HepG2 (cell line): ENCODE measurements around the gene MED20. TPM values are rescaled to one million over a fixed set of nuclear protein-coding genes. Genes with fewer than 3 reads are reported as not detected.

Experiments used
- ATAC-seq: fragments of 200-7000 bp; cut with Tn5 transposase; 3 replicates; pipeline ENCODE4 v1.9.1; 2020; ENCODE audit warnings: mild to moderate bottlenecking, moderate library complexity
- BruUV-seq: library from RNA; stranded (reverse); fragments of 400-500 nt; replicated peaks from 2 replicates; lab custom pipeline; 2021; lab: Mats Ljungman, UMichigan
- CTCF ChIA-PET: fragments of 300-600 bp; formaldehyde crosslinking; extraction: SDS; loops from one replicate; lab custom pipeline; 2021; ENCODE audit warnings: low total read pairs, inconsistent platforms, low intra/inter-chr PET ratio; lab: Yijun Ruan, JAX
- POLR2A ChIA-PET: fragments of 350-600 bp; sonication (Branson Sonifier 250); formaldehyde crosslinking; loops from one replicate; lab custom pipeline; 2020; ENCODE audit warnings: antibody characterized with exemption, inconsistent platforms; lab: Yijun Ruan, JAX
- DNase-seq: peaks from one replicate; pipeline ENCODE4 v3.0.0-alpha.2; 2015; ENCODE audit warnings: low spot score
- FAIRE-seq: peaks from 3 replicates; lab custom pipeline; 2011; peaks lifted over from hg19 to GRCh38; lab: Jason Lieb, UNC
- H2AFZ ChIP-seq: one replicate; pipeline ENCODE4 v1.6.1; 2011; ENCODE audit warnings: low read length, inconsistent platforms
- H3K27ac ChIP-seq: fragments of 300-600 bp; 3 replicates; pipeline ENCODE4 v1.8.0; 2011; ENCODE audit warnings: mixed run types, mild to moderate bottlenecking, mixed read lengths, low read length, inconsistent platforms; ENCODE audit not compliant: insufficient read depth; ENCODE audit errors: extremely low read length
- H3K27me3 ChIP-seq, 2 experiments: fragments of 200-600 bp in 1 of 2; 2 replicates in 1 of 2; 3 replicates in 1 of 2; pipeline versions ENCODE4 v1.6.0 to v1.8.0; 2011; ENCODE audit warnings: low read length in 2 of 2, mild to moderate bottlenecking in 2 of 2, moderate library complexity in 2 of 2, inconsistent platforms in 1 of 2; ENCODE audit not compliant: insufficient read depth in 2 of 2, control insufficient read depth in 1 of 2
- H3K36me3 ChIP-seq, 2 experiments: fragments of 200-600 bp in 1 of 2; replicated peaks in 1 of 2; 2 replicates in 1 of 2; 3 replicates in 1 of 2; pipeline versions ENCODE4 v1.5.1 to v1.8.0; 2011; ENCODE audit warnings: low read length in 2 of 2, inconsistent platforms in 1 of 2; ENCODE audit not compliant: insufficient read depth in 2 of 2, control insufficient read depth in 1 of 2
- H3K4me1 ChIP-seq: 2 replicates; pipeline ENCODE4 v1.5.1; 2012; ENCODE audit warnings: low read length, inconsistent platforms; ENCODE audit not compliant: insufficient read depth
- H3K4me2 ChIP-seq: 2 replicates; pipeline ENCODE4 v1.6.0; 2011; ENCODE audit warnings: low read depth, low read length, inconsistent platforms
- H3K4me3 ChIP-seq, 3 experiments: fragments of 200-600 bp in 1 of 3; sonication (generic), shearing (Covaris generic) in 1 of 3; replicated peaks in 1 of 3; 2 replicates each; pipeline ENCODE4 v1.5.1; 2011 to 2016; ENCODE audit warnings: low read length in 3 of 3, inconsistent platforms in 2 of 3, low read depth in 2 of 3, mild to moderate bottlenecking in 2 of 3, control low read depth in 1 of 3, mixed read lengths in 1 of 3; ENCODE audit not compliant: insufficient read depth in 1 of 3
- H3K79me2 ChIP-seq: one replicate; pipeline ENCODE4 v1.6.1; 2011; ENCODE audit warnings: low read length, inconsistent platforms; ENCODE audit not compliant: insufficient read depth
- H3K9ac ChIP-seq: 2 replicates; pipeline ENCODE4 v1.6.0; 2011; ENCODE audit warnings: mild to moderate bottlenecking, low read depth, low read length, inconsistent platforms; ENCODE audit not compliant: insufficient read depth
- H3K9me3 ChIP-seq: 2 replicates; pipeline ENCODE4 v1.5.1; 2012; ENCODE audit warnings: mild to moderate bottlenecking, low read length
- H4K20me1 ChIP-seq: 2 replicates; pipeline ENCODE4 v1.6.0; 2011; ENCODE audit warnings: inconsistent platforms, mild to moderate bottlenecking, low read length, moderate library complexity; ENCODE audit not compliant: insufficient read depth
- ATF4 ChIP-seq, 2 experiments: fragments of 450-650 bp in 1 of 2; sonication (generic) in 1 of 2; formaldehyde crosslinking; IDR thresholded peaks; 2 replicates each; pipeline versions ENCODE4 v1.5.0 to v1.8.0; 2020 to 2022; ENCODE audit warnings: mild to moderate bottlenecking in 1 of 2, missing genetic modification reagents in 1 of 2
- EHMT2 ChIP-seq: fragments of 200-600 bp; sonication (generic); IDR thresholded peaks from 2 replicates; pipeline ENCODE4 v1.7.0; 2017; ENCODE audit warnings: antibody characterized with exemption, low read depth, low read length, borderline replicate concordance
- FOXO4 ChIP-seq: sonication (generic); formaldehyde crosslinking; conservative IDR thresholded peaks from 2 replicates; pipeline ENCODE4 v1.8.1; 2023; ENCODE audit warnings: missing genetic modification reagents
- FOXP4 ChIP-seq: sonication (generic); formaldehyde crosslinking; IDR thresholded peaks from 2 replicates; pipeline ENCODE4 v1.4.0; 2020; ENCODE audit warnings: missing genetic modification reagents
- KMT2B ChIP-seq: IDR thresholded peaks from 2 replicates; pipeline ENCODE4 v1.6.1; 2016; ENCODE audit warnings: missing genetic modification reagents, missing compliant biosample characterization
- MAFF ChIP-seq: IDR thresholded peaks from 2 replicates; pipeline ENCODE4 v1.6.1; 2011; ENCODE audit warnings: low read depth, low read length, improper control_type of control experiment
- MAFK ChIP-seq, 2 experiments: IDR thresholded peaks in 1 of 2; conservative IDR thresholded peaks in 1 of 2; 2 replicates each; pipeline ENCODE4 v1.6.1; 2011; ENCODE audit warnings: improper control_type of control experiment in 2 of 2, low read length in 2 of 2
- NFE2L2 ChIP-seq: fragments of 150-350 bp; IDR thresholded peaks from 2 replicates; pipeline ENCODE4 v1.6.1; 2014; ENCODE audit warnings: low read length
- NFYB ChIP-seq: sonication (generic); formaldehyde crosslinking; IDR thresholded peaks from 2 replicates; pipeline ENCODE4 v1.4.0; 2020; ENCODE audit warnings: missing genetic modification reagents
- PHF20 ChIP-seq: sonication (generic); formaldehyde crosslinking; IDR thresholded peaks from 2 replicates; pipeline ENCODE4 v1.5.0; 2020; ENCODE audit warnings: mild to moderate bottlenecking, missing genetic modification reagents
- RCOR2 ChIP-seq: IDR thresholded peaks from 2 replicates; pipeline ENCODE4 v1.6.1; 2016; ENCODE audit warnings: missing biosample characterization, missing genetic modification reagents
- SOX5 ChIP-seq: IDR thresholded peaks from 2 replicates; pipeline ENCODE4 v1.6.1; 2016; ENCODE audit warnings: borderline replicate concordance
- TCF7 ChIP-seq: sonication (generic); IDR thresholded peaks from 2 replicates; pipeline ENCODE4 v1.6.1; 2016; ENCODE audit warnings: antibody characterized with exemption, low read depth
- TOPORS ChIP-seq: sonication (generic); formaldehyde crosslinking; IDR thresholded peaks from 2 replicates; pipeline ENCODE4 v1.8.0; 2023; ENCODE audit warnings: mild to moderate bottlenecking, missing genetic modification reagents
- ZNF292 ChIP-seq: sonication (generic); formaldehyde crosslinking; IDR thresholded peaks from 2 replicates; pipeline ENCODE4 v1.8.1; 2022; ENCODE audit warnings: mild to moderate bottlenecking, low read depth, missing genetic modification reagents, borderline replicate concordance
- ZNF616 ChIP-seq: sonication (generic); formaldehyde crosslinking; IDR thresholded peaks from 2 replicates; pipeline ENCODE4 v1.5.0; 2020; ENCODE audit warnings: low read depth, mild to moderate bottlenecking, missing genetic modification reagents
- ZNF7 ChIP-seq: IDR thresholded peaks from 2 replicates; pipeline ENCODE4 v1.6.1; 2016; ENCODE audit warnings: missing biosample characterization, missing genetic modification reagents
- WGBS: methylation state at CpG from one replicate; pipeline ENCODE4 v1.1.6; 2017; ENCODE audit warnings: low lambda C conversion rate; 5-methylcytosine and 5-hydroxymethylcytosine counted together
- in situ Hi-C: cut with HindIII; loops from 2 replicates; pipeline ENCODE4 v1.10.0; 2017; ENCODE audit warnings: low pct_unique_long_range_greater_than_20kb; ENCODE audit not compliant: extremely low pct_ligation_motif_present
- intact Hi-C: fragments of 100-400 bp; cut with micrococcal nuclease; formaldehyde crosslinking; loops from one replicate; pipeline ENCODE4 v1.10.0; 2022; ENCODE audit not compliant: unreplicated experiment
- polyA plus RNA-seq, 8 experiments: library from polyadenylated mRNA; depleted of rRNA in 3 of 8; stranded (reverse) in 7 of 8; unstranded in 1 of 8; fragments of >200 nt; fragmentation: Illumina TruSeq in 4 of 8; extraction: Trizol in 4 of 8; gene quantifications; 2 replicates each; pipeline versions ENCODE4 v1.2.1 to v1.2.3, GENCODE V29; 2011 to 2016; ENCODE audit warnings: low read depth in 4 of 8, missing spikeins in 1 of 8, mixed read lengths in 1 of 8; ENCODE audit not compliant: insufficient read depth in 1 of 8
- total RNA-seq, 5 experiments: library from RNA; depleted of rRNA; stranded (reverse); fragments of >200 nt; fragmentation: Illumina TruSeq; extraction: Trizol; gene quantifications; 2 replicates each; pipeline ENCODE4 v1.2.3, GENCODE V29; 2016; ENCODE audit warnings: low read depth in 1 of 5

MED20 gene
- total and polyA plus RNA-seq, 2 of the 13 experiments (the other 11 are each of a cell fraction or from before 2014, with no cell fraction given): 28.1 to 41.1 TPM

GRCh38 chr6:41917528-41917927 is 3.4 kb downstream of the MED20 start:
- BruUV-seq: no TSS peak
- no peak for FAIRE-seq
- 92% methylated on average over 4 of the region's 4 CpGs for WGBS
- Histone ChIP-seq H4K20me1 (0 out of 2 replicates have a peak, but pooled peaks cover 4% of the 10 kb centered on the region), H3K36me3 (peaks cover 13 to 34% of the 10 kb centered on the region in 2 experiments), H3K4me1 (peaks cover 15% of the 10 kb centered on the region), H3K9ac (no peak overlapping the region), H2AFZ (no peak overlapping the region), H3K9me3 (no peaks in the 10 kb centered on the region), H3K4me2 (no peak overlapping the region)
- in situ Hi-C loops: no loop called here
- POLR2A ChIA-PET: no interaction called here
- ATAC-seq: no peak
- TF ChIP-seq TOPORS (CRISPR knock-in tag) (no peak), NFYB (CRISPR knock-in tag) (no peak), SOX5 (no peak), MAFF (peak; percentile 84), ZNF7 (CRISPR knock-in tag) (no peak), PHF20 (no peak), ZNF292 (no peak), ZNF616 (no peak), EHMT2 (no peak), FOXP4 (no peak), FOXO4 (CRISPR knock-in tag) (no peak), ATF4 (CRISPR knock-in tag; IDR thresholded peaks at IDR 0.05) (no peak), MAFK (conservative IDR thresholded peaks at IDR 0.05 in 1 of 2, IDR thresholded peaks at IDR 0.05 in 1 of 2; ENCODE audit: low read length in 2 of 2) (peak; percentile 89 to 90), NFE2L2 (peak; percentile 92), RCOR2 (no peak), TCF7 (no peak), KMT2B (CRISPR knock-in tag) (no peak)
- TF ChIP-seq, all 625 proteins: peak for 3
- Histone ChIP-seq H3K27me3 (no peaks in the 10 kb centered on the region; a peak in 1 of 5 replicates), H3K79me2 (peaks cover 43% of the 10 kb centered on the region), H3K27ac (no peak overlapping the region), H3K4me3 (no peak overlapping the region)
- DNase-seq: no peak
- intact Hi-C loops: no loop called here
- CTCF ChIA-PET: no interaction called here
